NCI-H446 (cell line): ENCODE results near the gene KRTAP19-5.
"Not testable (repeated sequence)": the region's sequence is repeated elsewhere in the genome, so short reads cannot be mapped to it uniquely, and the experiment has no call there.

Experiments used
- DNase-seq, 2 experiments: peaks; one replicate each; lab custom pipeline; 2025; lab: John Stamatoyannopoulos, UW

The KRTAP19-5 gene

DNA sequence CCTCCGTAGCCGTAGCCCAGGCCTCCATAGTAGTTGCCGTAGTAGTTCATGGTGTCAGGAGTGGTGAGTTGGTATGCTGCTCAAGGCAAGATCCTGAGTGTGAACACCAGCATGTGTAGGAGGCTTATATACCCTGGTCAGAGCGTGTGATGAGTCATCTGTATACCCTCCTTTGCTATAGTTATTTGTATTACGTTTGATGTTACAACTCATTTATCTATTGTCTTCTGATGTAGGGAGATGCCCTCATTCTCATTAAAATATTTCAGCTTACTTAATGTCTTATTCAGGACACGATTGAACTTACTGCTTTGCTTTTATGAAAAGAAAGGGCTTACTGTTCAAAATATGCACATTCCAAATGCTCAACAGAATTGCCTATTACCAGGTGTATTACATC lies at the start of gene KRTAP19-5:
TSS of gene KRTAP19-5 (minus strand) at position 101 of the 400 bp plus-strand sequence. CDS start at position 50, 51 bp downstream.
- DNase-seq: no peak

DNA sequence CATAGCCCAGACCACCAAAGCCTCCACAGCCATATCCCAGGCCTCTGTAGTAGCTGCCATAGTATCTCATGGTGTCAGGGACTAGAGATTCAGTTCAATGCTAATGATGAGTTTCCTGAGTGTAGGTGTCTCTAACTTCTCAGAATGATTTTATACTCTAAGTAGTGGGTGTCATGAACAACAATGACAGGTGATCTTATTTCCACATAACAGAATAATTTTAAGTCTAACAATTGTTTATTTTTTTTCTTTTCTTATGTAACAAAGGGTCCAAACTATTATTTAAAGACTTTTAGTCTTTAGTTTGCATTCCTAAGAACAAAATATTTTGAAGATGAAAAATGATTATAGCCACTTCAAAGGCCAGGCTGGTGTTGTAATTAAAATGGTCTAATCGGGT lies 39.8 kb upstream of the KRTAP19-5 start, which contains the start of gene KRTAP19-6:
TSS of gene KRTAP19-6 (minus strand) at position 101 of the 400 bp plus-strand sequence. CDS start at position 70, 31 bp downstream.
- no peak for DNase-seq

DNA sequence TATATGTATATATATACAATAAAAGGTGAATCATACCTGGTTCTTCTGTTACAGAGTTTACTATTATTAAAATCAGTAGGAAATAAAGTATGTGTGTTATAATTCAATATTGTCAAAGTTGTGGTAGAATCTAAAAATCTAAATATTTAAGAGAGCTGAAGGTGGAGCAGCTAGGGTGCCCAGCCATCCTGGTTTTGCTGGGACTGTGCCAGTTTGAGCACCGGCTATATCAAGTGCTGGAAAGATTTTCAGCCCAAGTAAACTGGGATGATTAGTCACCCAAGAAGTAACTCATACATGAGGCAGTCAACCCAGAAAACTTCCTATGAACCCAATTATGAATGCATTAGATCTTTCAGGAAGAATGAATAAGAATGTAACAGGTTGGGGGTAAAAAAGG lies 16.9 kb upstream of the KRTAP19-5 start:
- DNase-seq: no peak

DNA sequence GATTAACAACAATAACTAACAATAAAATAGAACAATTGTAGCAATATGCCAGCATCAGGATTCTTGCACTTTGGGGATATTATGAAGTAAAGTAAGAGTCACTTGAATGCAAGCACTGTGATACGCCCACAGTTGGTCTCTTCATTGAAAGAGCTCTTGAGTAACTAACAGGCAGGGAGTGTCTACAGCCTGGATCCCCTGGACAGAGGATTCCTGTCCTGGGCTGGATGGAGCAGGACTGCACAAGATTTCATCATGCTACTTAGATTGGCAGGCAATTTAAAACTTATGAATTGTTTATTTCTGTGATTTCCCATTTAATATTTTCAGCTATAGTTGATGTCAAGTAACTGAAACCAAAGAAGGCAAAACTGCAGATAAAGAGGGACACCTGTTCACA lies 13.7 kb upstream of the KRTAP19-5 start:
- DNase-seq: no peak

DNA sequence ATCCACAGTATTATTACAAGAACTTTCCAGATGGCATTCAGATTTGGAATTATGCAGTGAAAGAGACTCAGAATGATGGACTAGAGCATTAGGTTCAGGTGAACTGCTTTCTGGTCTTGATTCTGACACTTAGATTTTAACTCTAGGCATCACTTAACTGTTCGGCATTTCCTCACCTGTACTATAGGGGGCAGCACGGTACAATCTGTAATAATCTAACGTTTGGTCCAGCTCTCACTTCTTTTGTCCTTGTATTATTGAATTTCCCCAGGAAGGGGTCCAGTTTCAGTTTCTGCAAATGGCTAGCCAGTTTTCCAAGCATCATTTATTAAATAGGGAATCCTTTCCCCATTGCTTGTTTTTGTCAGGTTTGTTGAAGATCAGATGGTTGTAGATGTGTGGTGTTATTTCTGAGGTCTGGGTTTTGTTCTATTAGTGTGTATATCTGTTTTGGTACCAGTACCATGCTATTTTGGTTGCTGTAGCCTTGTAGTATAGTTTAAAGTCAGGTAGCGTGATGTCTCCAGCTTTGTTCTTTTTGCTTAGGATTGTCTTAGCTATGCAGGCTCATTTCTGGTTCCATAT lies 3.8 kb upstream of the KRTAP19-5 start:
- DNase-seq: not testable (repeated sequence)

DNA sequence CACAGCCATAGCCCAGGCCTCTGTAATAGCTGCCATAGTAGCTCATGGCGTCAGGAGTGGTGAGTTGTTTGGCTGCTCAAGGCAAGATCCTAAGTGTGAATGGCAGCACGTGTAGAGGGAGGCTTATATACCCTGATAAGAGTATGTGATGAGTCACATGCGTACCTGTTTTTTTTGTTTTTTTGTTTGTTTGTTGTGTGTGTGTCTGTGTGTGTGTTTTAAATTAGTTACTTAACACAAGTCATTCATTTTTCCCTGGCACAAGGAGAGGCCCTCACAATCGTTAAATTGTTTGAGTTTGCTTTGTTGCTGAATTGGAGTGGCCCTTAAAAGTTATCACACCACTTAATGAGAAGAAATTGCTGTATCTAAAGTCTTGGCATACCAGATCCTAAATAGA lies 4.9 kb downstream of the KRTAP19-5 start, which contains the start of gene KRTAP19-4:
TSS of gene KRTAP19-4 (minus strand) at position 101 of the 400 bp plus-strand sequence. CDS start at position 46, 55 bp downstream.
- DNase-seq: no peak

DNA sequence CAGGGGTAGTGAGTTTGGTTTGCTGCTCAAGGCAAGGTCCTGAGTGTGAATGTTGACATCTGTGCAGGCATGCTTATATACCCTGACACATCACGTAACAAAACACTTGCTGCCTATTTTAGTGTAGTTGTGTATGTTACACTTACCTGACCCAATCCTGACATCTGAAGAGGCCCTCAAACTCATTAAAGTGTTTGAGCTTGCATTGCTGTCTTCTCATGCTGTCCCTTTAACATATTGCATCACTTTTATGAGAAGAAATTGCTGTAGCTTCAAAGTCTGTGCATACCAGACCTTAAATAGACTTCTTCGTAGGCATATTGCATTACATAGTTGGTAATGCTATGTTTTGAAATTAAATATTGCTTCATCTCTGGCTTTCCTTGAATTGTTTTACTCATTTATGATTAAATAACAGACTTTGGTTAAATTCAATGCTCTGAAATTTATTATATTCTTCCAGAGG lies 9.9 kb downstream of the KRTAP19-5 start, which contains the start of gene KRTAP19-3:
TSS of gene KRTAP19-3 (minus strand) at position 51 of the 466 bp plus-strand sequence. CDS start 56 bp downstream, outside the sequence.
- DNase-seq: no peak

DNA sequence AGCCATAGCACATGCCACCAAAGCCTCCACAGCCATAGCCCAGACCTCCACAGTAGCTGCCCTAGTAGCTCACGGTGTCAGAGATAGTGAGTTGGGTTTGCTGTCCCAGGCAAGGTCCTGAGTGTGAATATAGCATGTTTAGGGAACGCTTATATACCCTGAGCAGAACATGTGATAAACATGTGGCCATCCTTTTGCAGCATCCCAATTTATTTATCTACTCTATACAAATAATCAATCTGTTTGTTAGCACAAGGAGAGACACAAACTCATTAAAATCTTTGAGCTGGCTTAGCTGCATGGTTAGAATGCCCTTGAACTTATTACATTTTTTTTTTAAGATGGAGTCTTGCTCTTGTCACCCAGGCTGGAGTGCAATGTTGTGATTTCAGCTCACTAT lies 14.6 kb downstream of the KRTAP19-5 start, which contains the start of gene KRTAP19-2:
TSS of gene KRTAP19-2 (minus strand) at position 101 of the 400 bp plus-strand sequence. CDS start at position 13, 88 bp downstream.
- no peak for DNase-seq

DNA sequence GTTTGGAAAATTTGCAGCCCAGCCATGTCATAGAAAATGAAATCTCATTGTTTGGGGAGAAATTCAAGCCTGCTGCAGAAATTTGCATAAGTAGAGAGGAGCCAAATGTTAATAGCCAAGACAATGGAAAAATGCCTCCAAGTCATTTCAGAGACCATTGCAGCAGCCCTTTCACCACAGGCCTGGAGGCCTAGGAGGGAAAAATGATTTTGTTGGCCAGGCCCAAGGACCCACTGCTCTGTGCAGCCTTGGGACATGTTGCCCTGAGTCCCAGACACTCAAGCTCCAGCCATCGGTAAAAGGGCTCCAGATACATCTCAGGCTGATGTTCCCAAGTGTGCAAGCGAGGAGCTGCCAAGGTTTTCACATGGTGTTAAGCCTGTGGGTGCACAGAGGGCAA lies 15.8 kb downstream of the KRTAP19-5 start:
- no peak for DNase-seq

DNA sequence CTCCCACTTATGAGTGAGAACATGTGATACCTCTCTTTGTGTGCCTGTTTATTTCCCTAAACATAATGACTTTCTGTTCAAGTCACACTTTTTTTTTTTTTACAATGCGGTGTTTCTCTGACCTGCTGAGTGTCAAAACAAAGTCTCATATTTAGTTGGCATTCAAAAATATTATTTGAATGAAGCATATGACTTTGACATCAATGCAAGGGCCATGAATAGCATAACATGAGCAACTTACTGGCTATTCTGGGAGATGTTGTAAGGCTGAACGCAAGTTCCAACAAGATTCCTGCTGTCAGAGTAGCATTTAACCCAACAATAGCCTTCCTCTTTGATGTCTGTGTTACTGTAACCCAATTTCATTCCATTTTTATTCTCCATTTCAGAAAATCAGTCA lies 19.8 kb downstream of the KRTAP19-5 start:
- DNase-seq: no peak

DNA sequence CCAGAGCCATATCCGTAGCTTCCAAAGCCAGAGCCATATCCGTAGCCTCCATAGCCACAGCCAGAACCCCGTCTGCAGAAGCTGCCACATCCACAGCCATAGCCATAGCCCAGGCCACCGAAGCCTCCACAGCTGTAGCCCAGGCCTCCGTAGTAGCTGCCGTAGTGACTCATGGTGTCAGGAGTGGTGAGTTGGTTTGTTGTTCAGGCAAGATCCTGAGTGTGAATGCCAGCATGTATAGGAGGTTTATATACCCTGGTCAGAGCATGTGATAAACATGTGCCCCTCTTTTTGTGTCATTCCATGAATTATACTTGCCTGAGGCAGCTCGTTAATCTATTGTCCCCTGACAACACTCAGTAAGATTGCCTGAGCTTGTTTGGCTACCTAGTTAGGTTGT lies 21.8 kb downstream of the KRTAP19-5 start, which contains the start of gene KRTAP19-1:
TSS of gene KRTAP19-1 (minus strand) at position 223 of the 400 bp plus-strand sequence. CDS start at position 173, 50 bp downstream.
- no peak for DNase-seq

DNA sequence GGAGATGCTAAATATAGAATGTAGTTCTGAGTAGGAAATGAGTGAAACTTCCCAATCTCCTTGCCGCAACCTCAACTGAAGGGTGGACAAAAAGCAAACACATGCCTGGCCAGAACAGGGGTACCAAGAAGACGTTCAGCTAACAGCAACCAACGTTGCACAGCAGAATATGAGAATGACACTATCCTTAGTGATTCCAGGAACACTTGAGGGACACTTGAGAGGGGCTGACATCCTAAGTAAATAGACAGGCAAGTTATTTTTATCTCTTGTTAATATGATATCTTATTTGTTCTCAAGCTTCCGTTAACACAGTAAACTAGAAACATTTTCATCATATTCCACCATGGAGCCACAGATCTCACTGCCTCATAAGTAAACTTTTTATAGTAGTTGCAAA lies 22.7 kb downstream of the KRTAP19-5 start:
- no peak for DNase-seq

DNA sequence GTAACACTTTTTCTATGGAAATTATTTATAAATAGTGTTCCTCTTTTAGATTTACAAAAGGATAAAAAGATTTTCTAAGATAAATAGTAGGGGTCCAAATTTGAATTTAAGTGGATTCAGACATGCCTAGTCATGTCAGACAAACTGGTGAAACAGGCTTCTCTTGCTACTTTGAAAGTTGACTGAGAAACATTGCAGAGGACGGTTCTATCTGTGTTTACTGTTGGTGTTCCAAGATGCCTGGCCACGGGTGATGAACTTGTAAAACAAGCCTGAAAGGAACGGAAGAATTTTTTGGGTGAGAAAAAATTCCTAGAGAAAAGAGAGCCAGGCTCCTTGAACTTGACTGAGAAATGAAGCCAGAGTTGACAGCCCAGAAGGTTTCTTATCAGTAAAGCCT lies 23.9 kb downstream of the KRTAP19-5 start:
- DNase-seq: no peak

DNA sequence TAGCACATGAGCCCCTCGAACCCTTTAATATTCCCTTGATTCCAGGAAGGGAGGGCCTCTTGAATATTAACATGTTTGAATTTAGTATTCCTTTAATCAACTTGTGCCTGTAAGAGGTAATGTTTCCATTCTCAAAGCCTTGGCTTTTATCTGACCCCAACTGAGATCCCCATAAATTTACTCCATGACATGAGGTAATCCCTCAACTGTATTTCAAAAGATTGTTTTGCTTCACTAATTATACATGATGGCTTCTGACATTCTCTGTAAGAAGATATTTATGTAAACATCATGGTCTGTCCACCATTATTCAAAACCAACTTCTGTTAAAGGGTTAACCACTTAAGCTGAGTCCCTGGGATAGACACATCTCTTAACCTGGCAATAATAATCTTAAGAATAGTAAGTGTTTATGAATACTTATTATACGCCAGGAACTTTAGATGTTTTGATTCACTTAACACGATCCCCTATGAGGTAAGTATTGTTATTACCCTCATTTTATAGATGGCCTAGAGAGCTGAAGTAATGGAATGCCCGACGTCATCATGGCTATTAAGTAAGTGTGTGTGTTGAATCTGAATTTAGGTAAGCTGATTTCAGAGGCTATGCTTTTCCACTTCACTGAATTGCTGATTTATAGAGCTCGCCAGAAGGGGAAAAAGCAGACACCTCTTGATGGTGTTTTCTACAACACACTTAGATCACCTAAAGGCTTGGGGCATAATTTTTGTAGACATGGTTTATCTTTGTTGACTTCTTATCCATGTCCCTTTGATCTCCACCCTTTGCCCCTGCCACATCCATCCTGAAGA lies 32.8 kb downstream of the KRTAP19-5 start:
- DNase-seq: no peak

DNA sequence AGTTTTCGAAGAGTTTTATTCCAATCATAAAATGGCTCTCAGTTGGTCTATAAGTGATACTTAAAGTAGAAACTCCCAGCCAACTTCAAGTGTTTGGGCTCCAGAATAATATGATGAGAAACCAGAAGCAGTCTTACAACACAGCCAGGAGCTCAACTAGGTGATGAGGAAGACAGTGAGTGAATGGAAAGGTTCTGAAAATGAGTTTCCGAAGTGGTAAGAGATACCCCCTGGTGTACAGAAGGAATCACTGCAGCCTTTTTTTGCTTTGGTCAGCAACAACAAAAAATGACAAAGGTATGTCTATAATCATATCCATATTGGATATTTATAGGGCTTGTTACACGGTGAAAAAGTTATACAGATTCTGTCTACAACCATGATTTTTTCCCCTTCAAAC lies 38.2 kb downstream of the KRTAP19-5 start:
- DNase-seq: peak in 1 of 2 experiments; percentile 44
